ENCODE measurements around the gene PPM1B.
"Not testable (repeated sequence)": the region's sequence is repeated elsewhere in the genome, so short reads cannot be mapped to it uniquely, and the experiment has no call there.

Gene PPM1B

DNA sequence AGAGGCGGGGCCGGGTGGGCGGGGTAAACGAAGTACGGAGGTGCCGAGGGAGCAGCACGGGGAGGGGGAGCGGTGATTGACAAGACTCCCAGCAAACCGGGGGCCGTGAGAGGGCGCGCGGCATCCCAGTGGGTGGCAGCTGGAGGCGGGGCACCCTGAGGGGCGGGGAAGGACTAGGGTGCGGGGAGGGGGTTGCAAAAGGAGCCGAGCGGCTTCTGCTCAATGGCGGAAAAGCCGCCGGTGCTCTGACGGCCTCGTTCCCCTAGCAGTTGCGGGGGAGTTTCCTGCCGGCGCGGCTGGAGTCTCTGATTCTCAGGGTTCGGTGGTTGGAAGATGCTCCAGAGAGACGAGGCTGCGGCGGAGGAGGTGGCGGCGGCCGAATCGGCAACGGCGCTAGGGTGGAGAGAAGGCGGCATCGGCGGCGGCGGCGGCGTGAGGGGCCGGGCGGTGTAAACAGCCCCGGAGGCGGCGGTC is at the start of gene PPM1B:
PPM1B (plus strand) TSS at position 195 of the 474 bp plus-strand sequence. CDS start 32,325 bp downstream, outside the sequence.
- no peaks in the 10 kb centered on the region for H3K27me3 ChIP-seq (ENCODE audit: low read depth, low read length)
- no peaks in the 10 kb centered on the region for H3K9me3 ChIP-seq (ENCODE audit: control insufficient read depth in 1 of 2, low read length in 2 of 2)
- H3K27ac ChIP-seq (ENCODE audit: low read length) = peak within 1 kb of the TSS; percentile 100
- H3K4me3 ChIP-seq (ENCODE audit: low read depth in 1 of 2, low read length in 2 of 2) = peak within 1 kb of the TSS; percentile 90 to 97
- H3K4me1 ChIP-seq (ENCODE audit: control insufficient read depth in 1 of 2, insufficient read depth in 2 of 2, low read length in 2 of 2) = peaks cover 0 to 8% of the 10 kb centered on the region in 2 donors
- peaks cover 0 to 14% of the 10 kb centered on the region in 2 donors for H3K36me3 ChIP-seq (ENCODE audit: control insufficient read depth in 1 of 2, insufficient read depth in 2 of 2, low read length in 2 of 2)

DNA sequence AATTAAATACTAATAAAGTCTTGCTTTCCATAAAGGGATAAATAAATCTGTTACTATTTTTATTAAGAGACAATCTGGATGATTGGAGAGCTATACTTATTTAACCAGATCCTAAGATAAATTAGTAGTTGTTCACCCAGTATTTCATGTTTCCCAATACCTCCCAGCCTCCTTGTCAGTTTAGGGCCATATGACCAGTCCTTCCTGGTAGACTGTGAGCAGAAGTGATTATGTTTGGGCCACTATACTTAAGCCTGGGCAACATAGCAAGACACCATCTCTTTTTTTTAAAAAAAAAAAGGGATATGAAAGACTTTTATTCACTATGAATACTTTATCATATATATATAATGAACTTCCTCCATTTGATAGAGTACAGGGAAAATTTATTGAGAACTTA is 48.8 kb upstream of the PPM1B start:
- no peaks in the 10 kb centered on the region for H3K9me3 ChIP-seq (ENCODE audit: control insufficient read depth in 1 of 2, low read length in 2 of 2)
- no peak overlapping the region for H3K27ac ChIP-seq (ENCODE audit: low read length)
- no peaks in the 10 kb centered on the region for H3K4me1 ChIP-seq (ENCODE audit: control insufficient read depth in 1 of 2, insufficient read depth in 2 of 2, low read length in 2 of 2)
- H3K36me3 ChIP-seq (ENCODE audit: control insufficient read depth in 1 of 2, insufficient read depth in 2 of 2, low read length in 2 of 2) = no peaks in the 10 kb centered on the region
- no peak overlapping the region for H3K4me3 ChIP-seq (ENCODE audit: low read depth in 1 of 2, low read length in 2 of 2)
- no peaks in the 10 kb centered on the region for H3K27me3 ChIP-seq (ENCODE audit: low read depth, low read length)

DNA sequence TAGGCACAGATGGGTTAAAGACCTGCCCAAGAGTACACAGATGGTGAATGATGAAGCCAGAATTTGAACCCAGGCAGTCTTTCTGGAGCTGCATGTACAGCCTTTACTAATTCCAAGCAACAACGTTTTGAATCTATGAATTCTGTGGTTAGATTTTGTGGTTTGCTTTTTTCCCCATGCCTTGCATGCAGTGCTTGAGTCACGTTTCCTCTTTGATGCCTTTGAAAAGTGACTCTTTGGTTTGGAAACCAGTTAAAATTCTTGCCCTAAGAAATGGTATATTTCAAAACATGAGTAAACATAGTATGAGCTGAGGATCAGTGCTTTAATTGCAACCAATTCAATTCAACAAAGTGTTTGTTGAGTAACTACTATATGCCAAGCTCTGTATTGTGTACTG is 48.2 kb upstream of the PPM1B start:
- H3K4me1 ChIP-seq (ENCODE audit: control insufficient read depth in 1 of 2, insufficient read depth in 2 of 2, low read length in 2 of 2) = no peaks in the 10 kb centered on the region
- H3K9me3 ChIP-seq (ENCODE audit: control insufficient read depth in 1 of 2, low read length in 2 of 2) = no peaks in the 10 kb centered on the region
- H3K27ac ChIP-seq (ENCODE audit: low read length) = no peak overlapping the region
- no peaks in the 10 kb centered on the region for H3K27me3 ChIP-seq (ENCODE audit: low read depth, low read length)
- H3K36me3 ChIP-seq (ENCODE audit: control insufficient read depth in 1 of 2, insufficient read depth in 2 of 2, low read length in 2 of 2) = no peaks in the 10 kb centered on the region
- H3K4me3 ChIP-seq (ENCODE audit: low read depth in 1 of 2, low read length in 2 of 2) = no peak overlapping the region

DNA sequence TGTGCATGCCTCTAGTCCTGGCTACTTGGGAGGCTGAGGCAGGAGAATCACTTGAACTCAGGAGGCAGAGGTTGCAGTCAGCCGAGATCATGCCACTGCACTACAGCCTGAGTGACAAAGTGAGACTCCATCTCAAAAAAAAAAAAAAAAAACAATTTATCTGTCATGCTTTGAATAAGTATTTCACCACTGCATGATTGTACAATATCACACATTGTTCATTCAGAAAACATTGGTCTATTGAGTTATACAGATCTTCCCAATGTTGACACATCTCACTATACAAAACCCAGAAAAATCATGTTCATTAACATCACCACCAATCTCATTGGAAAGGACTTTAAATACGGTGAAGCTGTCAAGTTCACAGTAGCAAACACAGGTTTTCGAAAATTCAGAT is 46.8 kb upstream of the PPM1B start:
- no peaks in the 10 kb centered on the region for H3K27me3 ChIP-seq (ENCODE audit: low read depth, low read length)
- no peaks in the 10 kb centered on the region for H3K9me3 ChIP-seq (ENCODE audit: control insufficient read depth in 1 of 2, low read length in 2 of 2)
- no peaks in the 10 kb centered on the region for H3K36me3 ChIP-seq (ENCODE audit: control insufficient read depth in 1 of 2, insufficient read depth in 2 of 2, low read length in 2 of 2)
- H3K4me3 ChIP-seq (ENCODE audit: low read depth in 1 of 2, low read length in 2 of 2) = no peak overlapping the region
- H3K27ac ChIP-seq (ENCODE audit: low read length) = no peak overlapping the region
- no peaks in the 10 kb centered on the region for H3K4me1 ChIP-seq (ENCODE audit: control insufficient read depth in 1 of 2, insufficient read depth in 2 of 2, low read length in 2 of 2)

DNA sequence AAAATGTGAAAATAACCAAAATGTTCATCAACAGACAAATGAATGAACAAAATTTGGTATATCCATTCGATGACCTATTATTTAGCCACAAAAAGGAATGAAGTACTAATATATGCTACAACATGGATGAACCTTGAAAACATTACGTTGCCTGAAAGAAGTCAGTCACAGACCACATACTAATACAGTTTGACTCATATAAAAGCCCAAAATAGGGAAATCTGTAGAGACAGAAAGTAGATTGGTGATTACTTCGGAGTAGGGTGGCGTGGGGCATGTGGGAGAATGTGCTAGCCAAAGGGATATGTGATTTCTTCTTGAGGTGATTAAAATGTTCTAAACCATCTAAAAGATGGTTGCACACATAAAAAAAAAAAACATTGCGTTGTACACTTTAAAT is 44.2 kb upstream of the PPM1B start:
- H3K27me3 ChIP-seq (ENCODE audit: low read depth, low read length) = no peaks in the 10 kb centered on the region
- no peaks in the 10 kb centered on the region for H3K4me1 ChIP-seq (ENCODE audit: control insufficient read depth in 1 of 2, insufficient read depth in 2 of 2, low read length in 2 of 2)
- H3K36me3 ChIP-seq (ENCODE audit: control insufficient read depth in 1 of 2, insufficient read depth in 2 of 2, low read length in 2 of 2) = no peaks in the 10 kb centered on the region
- no peak overlapping the region for H3K4me3 ChIP-seq (ENCODE audit: low read depth in 1 of 2, low read length in 2 of 2)
- no peaks in the 10 kb centered on the region for H3K9me3 ChIP-seq (ENCODE audit: control insufficient read depth in 1 of 2, low read length in 2 of 2)
- H3K27ac ChIP-seq (ENCODE audit: low read length) = no peak overlapping the region

DNA sequence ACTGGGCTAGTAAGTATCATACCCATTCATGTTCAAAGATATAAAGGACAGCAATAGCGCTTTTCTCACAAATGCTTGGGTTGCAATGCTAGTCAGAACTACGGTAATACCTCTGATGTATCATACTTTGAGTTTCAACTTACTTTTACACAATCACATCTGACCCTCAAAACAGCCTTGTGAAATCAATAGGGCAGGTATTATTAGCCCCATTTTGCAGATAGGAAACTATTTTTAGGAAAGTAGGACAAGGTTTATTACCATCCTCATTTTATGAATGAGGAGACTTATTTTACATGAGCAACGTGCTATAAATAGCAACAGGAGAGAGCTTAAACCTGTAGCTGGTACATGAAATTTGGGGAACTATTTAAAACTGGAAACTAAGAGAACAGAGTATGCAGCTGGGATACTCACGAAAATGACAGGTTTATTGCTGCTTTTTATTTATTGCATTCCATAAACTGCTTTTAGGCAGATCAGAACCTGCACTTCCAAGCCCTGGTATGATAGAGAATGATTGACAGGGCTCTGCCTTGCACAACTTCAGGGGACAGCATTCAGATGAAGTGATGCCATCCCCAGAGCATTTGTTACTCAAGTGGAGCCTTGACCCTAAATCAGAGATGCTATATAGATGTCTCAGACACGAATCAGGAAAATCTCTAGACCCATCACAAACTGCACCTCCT is 42.4 kb upstream of the PPM1B start:
- no peak overlapping the region for H3K27ac ChIP-seq (ENCODE audit: low read length)
- H3K4me1 ChIP-seq (ENCODE audit: control insufficient read depth in 1 of 2, insufficient read depth in 2 of 2, low read length in 2 of 2) = no peaks in the 10 kb centered on the region
- H3K27me3 ChIP-seq (ENCODE audit: low read depth, low read length) = no peaks in the 10 kb centered on the region
- no peak overlapping the region for H3K4me3 ChIP-seq (ENCODE audit: low read depth in 1 of 2, low read length in 2 of 2)
- H3K9me3 ChIP-seq (ENCODE audit: control insufficient read depth in 1 of 2, low read length in 2 of 2) = no peaks in the 10 kb centered on the region
- H3K36me3 ChIP-seq (ENCODE audit: control insufficient read depth in 1 of 2, insufficient read depth in 2 of 2, low read length in 2 of 2) = no peaks in the 10 kb centered on the region

DNA sequence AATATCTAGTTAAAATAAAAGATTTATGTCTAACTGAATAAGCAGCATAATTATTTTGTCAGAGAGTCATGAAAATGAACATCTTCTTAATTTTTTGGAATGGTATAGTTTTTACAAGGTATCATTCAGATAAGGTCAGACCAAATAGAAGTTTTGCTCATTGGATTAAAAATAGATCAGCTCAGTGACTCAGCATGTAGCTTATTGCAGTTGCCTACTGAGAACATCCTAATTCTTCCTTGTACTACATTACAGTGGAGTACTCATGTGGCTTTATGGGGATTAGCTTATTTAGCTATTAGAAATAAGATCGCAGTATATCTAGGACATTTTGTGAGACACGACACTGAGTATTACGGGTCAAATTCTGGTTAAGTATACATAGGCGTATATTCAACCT is 38.2 kb upstream of the PPM1B start:
- H3K27me3 ChIP-seq (ENCODE audit: low read depth, low read length) = no peaks in the 10 kb centered on the region
- no peaks in the 10 kb centered on the region for H3K4me1 ChIP-seq (ENCODE audit: control insufficient read depth in 1 of 2, insufficient read depth in 2 of 2, low read length in 2 of 2)
- H3K36me3 ChIP-seq (ENCODE audit: control insufficient read depth in 1 of 2, insufficient read depth in 2 of 2, low read length in 2 of 2) = no peaks in the 10 kb centered on the region
- no peak overlapping the region for H3K4me3 ChIP-seq (ENCODE audit: low read depth in 1 of 2, low read length in 2 of 2)
- H3K27ac ChIP-seq (ENCODE audit: low read length) = no peak overlapping the region
- H3K9me3 ChIP-seq (ENCODE audit: control insufficient read depth in 1 of 2, low read length in 2 of 2) = no peaks in the 10 kb centered on the region

DNA sequence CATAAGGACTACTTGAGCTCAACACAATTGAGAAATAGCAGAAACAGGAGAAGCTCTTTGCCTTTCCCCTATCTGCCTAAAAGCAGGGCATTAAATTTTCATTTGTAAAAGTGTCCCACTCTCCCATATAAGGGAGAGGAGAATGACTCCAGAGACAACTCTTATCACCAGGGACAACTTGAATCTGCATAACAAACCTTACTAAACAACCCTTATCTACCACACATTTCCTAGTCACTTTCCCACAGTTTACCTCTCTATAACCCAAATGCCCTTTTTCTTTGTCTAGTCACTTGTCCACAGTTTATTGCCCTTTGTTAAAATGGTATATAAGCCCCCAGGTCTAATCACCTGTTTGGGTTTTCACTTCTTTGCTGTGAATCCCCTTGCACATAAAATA is 37.5 kb upstream of the PPM1B start:
- H3K4me3 ChIP-seq (ENCODE audit: low read depth in 1 of 2, low read length in 2 of 2) = no peak overlapping the region

DNA sequence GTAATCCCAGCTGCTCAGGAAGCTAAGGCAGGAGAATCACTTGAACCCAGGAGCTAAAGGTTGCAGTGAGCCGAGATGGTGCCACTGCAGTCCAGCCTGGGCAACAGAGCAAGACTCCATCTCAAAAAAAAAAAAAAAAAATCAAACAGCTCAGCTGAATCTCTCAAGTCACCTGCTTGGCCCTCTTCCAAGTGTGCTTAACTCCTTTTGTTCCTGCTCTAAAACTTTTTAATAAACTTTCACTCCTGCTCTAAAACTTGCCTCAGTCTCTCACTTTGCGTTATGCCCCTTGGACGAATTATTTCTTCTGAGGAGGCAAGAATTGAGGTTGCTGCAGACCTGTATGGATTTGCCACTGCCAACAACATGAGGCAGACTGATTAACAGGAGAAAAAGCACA is 35.1 kb upstream of the PPM1B start:
- H3K4me3 ChIP-seq (ENCODE audit: low read depth in 1 of 2, low read length in 2 of 2); H3K27ac ChIP-seq (ENCODE audit: low read length); H3K4me1 ChIP-seq (ENCODE audit: control insufficient read depth in 1 of 2, insufficient read depth in 2 of 2, low read length in 2 of 2); H3K27me3 ChIP-seq (ENCODE audit: low read depth, low read length); H3K36me3 ChIP-seq (ENCODE audit: control insufficient read depth in 1 of 2, insufficient read depth in 2 of 2, low read length in 2 of 2); H3K9me3 ChIP-seq (ENCODE audit: control insufficient read depth in 1 of 2, low read length in 2 of 2): not testable (repeated sequence)

More for the DNA sequence above, 37.5 kb upstream of the PPM1B start:
- H3K27me3 ChIP-seq (ENCODE audit: low read depth, low read length) = no peaks in the 10 kb centered on the region
- no peaks in the 10 kb centered on the region for H3K9me3 ChIP-seq (ENCODE audit: control insufficient read depth in 1 of 2, low read length in 2 of 2)
- H3K36me3 ChIP-seq (ENCODE audit: control insufficient read depth in 1 of 2, insufficient read depth in 2 of 2, low read length in 2 of 2) = no peaks in the 10 kb centered on the region
- no peaks in the 10 kb centered on the region for H3K4me1 ChIP-seq (ENCODE audit: control insufficient read depth in 1 of 2, insufficient read depth in 2 of 2, low read length in 2 of 2)
- H3K27ac ChIP-seq (ENCODE audit: low read length) = no peak overlapping the region

DNA sequence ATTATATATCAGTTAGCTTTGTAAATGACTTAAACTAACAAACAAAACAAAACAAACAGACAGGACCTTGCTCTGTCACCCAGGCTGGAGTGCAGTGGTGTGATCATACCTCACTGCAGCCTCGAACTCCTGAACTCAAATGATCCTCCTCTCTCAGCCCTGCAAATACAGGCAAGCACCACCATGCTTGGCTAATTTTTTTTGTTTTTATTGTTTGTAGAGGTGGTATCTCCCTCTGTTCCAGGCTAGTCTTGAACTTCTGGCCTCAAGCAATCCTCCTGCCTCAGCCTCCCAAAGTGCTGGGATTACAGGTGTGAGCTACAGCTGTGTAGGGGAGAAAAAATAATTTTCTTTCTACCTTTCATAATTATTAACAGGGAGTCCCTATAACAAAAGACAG is 33.8 kb upstream of the PPM1B start:
- H3K36me3 ChIP-seq (ENCODE audit: control insufficient read depth in 1 of 2, insufficient read depth in 2 of 2, low read length in 2 of 2) = no peaks in the 10 kb centered on the region
- no peaks in the 10 kb centered on the region for H3K4me1 ChIP-seq (ENCODE audit: control insufficient read depth in 1 of 2, insufficient read depth in 2 of 2, low read length in 2 of 2)
- no peaks in the 10 kb centered on the region for H3K27me3 ChIP-seq (ENCODE audit: low read depth, low read length)
- no peak overlapping the region for H3K4me3 ChIP-seq (ENCODE audit: low read depth in 1 of 2, low read length in 2 of 2)
- H3K9me3 ChIP-seq (ENCODE audit: control insufficient read depth in 1 of 2, low read length in 2 of 2) = no peaks in the 10 kb centered on the region
- H3K27ac ChIP-seq (ENCODE audit: low read length) = no peak overlapping the region

DNA sequence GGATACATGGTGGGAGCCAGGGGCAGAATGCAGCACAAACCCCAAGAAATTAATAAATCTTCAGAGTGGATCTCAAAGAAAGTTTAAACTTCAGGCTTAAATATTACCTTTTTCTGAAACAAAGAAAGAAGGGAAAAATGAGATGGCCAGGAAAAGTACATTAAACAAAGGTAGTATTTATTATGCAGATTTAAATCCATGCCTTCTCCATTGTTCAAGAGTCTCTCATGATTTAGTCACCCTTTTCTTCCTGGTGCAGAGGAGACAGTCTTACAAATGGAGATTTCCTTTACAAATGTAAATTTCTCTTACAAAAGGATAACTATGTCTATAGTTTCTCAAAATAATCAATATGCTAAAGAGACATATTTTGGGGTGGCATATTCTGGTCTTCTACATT is 33.4 kb upstream of the PPM1B start:
- H3K27ac ChIP-seq (ENCODE audit: low read length) = no peak overlapping the region

DNA sequence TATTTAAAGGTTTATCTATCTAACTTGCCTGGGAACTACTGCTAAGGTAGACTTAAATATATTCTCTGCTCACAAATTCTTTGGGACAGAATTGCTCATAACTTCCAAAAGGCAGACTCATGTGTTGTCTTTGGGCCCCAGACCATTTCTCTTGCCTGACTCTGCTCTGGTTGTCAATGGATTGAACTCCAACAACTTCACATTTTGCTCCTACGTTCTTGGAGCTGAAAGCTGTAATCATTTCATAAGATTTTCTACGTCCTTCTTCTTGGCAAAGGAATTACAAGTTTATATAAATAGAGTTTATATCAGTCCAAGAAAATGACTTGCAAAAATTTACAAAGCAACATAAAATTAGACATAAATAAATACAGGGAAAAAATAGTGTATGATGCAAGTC is 32.9 kb upstream of the PPM1B start:
- no peak overlapping the region for H3K27ac ChIP-seq (ENCODE audit: low read length)
- H3K4me3 ChIP-seq (ENCODE audit: low read depth in 1 of 2, low read length in 2 of 2) = no peak overlapping the region
- H3K9me3 ChIP-seq (ENCODE audit: control insufficient read depth in 1 of 2, low read length in 2 of 2) = no peaks in the 10 kb centered on the region
- H3K36me3 ChIP-seq (ENCODE audit: control insufficient read depth in 1 of 2, insufficient read depth in 2 of 2, low read length in 2 of 2) = no peaks in the 10 kb centered on the region
- no peaks in the 10 kb centered on the region for H3K27me3 ChIP-seq (ENCODE audit: low read depth, low read length)
- no peaks in the 10 kb centered on the region for H3K4me1 ChIP-seq (ENCODE audit: control insufficient read depth in 1 of 2, insufficient read depth in 2 of 2, low read length in 2 of 2)

More for the DNA sequence above, 33.4 kb upstream of the PPM1B start:
- no peaks in the 10 kb centered on the region for H3K36me3 ChIP-seq (ENCODE audit: control insufficient read depth in 1 of 2, insufficient read depth in 2 of 2, low read length in 2 of 2)
- no peak overlapping the region for H3K4me3 ChIP-seq (ENCODE audit: low read depth in 1 of 2, low read length in 2 of 2)
- no peaks in the 10 kb centered on the region for H3K9me3 ChIP-seq (ENCODE audit: control insufficient read depth in 1 of 2, low read length in 2 of 2)
- H3K4me1 ChIP-seq (ENCODE audit: control insufficient read depth in 1 of 2, insufficient read depth in 2 of 2, low read length in 2 of 2) = no peaks in the 10 kb centered on the region
- no peaks in the 10 kb centered on the region for H3K27me3 ChIP-seq (ENCODE audit: low read depth, low read length)
